ENCODE results near the gene JOSD1. TPM values are rescaled to one million over a fixed set of nuclear protein-coding genes. Genes with fewer than 3 reads are reported as not detected.

The JOSD1 gene
- total and polyA plus RNA-seq, 2 donors (not counting 1 experiment from before 2014, with no cell fraction given): 40.5 to 59.1 TPM

DNA sequence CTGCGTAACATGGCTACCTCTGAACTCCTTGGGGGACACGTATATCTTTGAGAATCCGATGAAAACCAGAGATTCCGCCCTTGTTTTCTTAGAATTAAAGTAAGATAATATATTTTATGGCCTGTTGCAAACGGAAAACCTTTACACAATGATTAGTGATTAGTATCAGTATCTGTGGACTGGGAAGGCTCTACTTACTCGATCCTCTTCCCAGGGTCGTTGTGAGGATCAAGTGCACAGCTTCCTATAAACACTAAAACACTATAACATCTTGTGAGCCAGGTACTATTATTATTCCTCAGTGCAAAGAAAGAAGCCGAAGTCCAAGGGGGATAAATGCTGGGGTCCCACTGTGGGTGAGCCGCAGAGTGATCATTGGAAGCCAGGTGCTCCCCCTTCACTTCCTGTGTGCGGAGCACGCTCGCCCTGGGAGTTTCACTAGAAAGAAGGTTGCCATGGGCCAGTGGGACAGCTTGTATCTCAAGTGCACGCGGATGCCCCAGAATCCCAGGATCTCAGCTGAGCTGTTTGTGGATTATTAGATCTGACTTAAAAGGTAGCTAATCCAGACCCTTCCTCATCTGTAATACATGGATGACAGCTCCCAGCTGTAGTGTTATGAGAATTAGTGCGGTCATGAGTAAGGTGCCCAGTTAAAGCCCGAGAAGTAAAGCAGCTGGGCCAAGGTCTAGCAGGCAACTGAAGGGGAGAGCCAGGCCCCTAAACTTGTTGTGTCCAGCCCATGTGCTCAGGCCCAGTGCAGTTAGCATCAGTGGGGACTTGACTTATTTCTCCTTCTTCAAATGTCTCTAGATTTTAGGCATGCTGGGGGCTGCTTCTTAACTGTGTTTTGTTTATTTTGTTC, 43.5 kb downstream of the JOSD1 start:
- no peaks in the 10 kb centered on the region for H4K20me1 ChIP-seq (ENCODE audit: control insufficient read depth, extremely low read depth, insufficient read depth, low read length)
- TF ChIP-seq, protein P1, sequence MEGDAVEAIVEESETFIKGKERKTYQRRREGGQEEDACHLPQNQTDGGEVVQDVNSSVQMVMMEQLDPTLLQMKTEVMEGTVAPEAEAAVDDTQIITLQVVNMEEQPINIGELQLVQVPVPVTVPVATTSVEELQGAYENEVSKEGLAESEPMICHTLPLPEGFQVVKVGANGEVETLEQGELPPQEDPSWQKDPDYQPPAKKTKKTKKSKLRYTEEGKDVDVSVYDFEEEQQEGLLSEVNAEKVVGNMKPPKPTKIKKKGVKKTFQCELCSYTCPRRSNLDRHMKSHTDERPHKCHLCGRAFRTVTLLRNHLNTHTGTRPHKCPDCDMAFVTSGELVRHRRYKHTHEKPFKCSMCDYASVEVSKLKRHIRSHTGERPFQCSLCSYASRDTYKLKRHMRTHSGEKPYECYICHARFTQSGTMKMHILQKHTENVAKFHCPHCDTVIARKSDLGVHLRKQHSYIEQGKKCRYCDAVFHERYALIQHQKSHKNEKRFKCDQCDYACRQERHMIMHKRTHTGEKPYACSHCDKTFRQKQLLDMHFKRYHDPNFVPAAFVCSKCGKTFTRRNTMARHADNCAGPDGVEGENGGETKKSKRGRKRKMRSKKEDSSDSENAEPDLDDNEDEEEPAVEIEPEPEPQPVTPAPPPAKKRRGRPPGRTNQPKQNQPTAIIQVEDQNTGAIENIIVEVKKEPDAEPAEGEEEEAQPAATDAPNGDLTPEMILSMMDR (conservative IDR thresholded peaks at IDR 0.05 in 1 of 2, IDR thresholded peaks at IDR 0.05 in 1 of 2; ENCODE audit: low read depth in 1 of 2, low read length in 2 of 2): no peak
- no peak for TF ChIP-seq EZH2 (IDR thresholded peaks at IDR 0.05; ENCODE audit: low read length, missing control alignments)
- peak overlapping the region; percentile 95 for H2AFZ ChIP-seq (ENCODE audit: low read length)
- peak; percentile 20 to 56 for DNase-seq (ENCODE audit: low read depth in 2 of 2)
- H3K27ac ChIP-seq (ENCODE audit: insufficient read depth, low read length): peak overlapping the region; percentile 99
- H3K9ac ChIP-seq (ENCODE audit: insufficient read depth, low read length): peak overlapping the region; percentile 93
- H3K36me3 ChIP-seq (ENCODE audit: control insufficient read depth, insufficient read depth, low read length): no peaks in the 10 kb centered on the region
- H3K79me2 ChIP-seq (ENCODE audit: control insufficient read depth, insufficient read depth, low read length): peaks cover 7% of the 10 kb centered on the region
- peak overlapping the region; percentile 88 for H3K4me2 ChIP-seq (ENCODE audit: extremely low read depth, insufficient read depth, low read length)
- no peaks in the 10 kb centered on the region for H3K27me3 ChIP-seq (ENCODE audit: control insufficient read depth, insufficient read depth, low read length)
- peaks cover 2% of the 10 kb centered on the region for H3K4me1 ChIP-seq (ENCODE audit: control insufficient read depth, extremely low read depth, insufficient read depth, low read length)
- peak overlapping the region; percentile 83 to 99 (median 91) for H3K4me3 ChIP-seq (replicated peaks in 1 of 4; ENCODE audit: control extremely low read depth in 1 of 4, insufficient read depth in 1 of 4, low read depth in 3 of 4, low read length in 4 of 4)
- H3K9me3 ChIP-seq (ENCODE audit: control insufficient read depth, insufficient read depth, low read depth, low read length): no peaks in the 10 kb centered on the region

DNA sequence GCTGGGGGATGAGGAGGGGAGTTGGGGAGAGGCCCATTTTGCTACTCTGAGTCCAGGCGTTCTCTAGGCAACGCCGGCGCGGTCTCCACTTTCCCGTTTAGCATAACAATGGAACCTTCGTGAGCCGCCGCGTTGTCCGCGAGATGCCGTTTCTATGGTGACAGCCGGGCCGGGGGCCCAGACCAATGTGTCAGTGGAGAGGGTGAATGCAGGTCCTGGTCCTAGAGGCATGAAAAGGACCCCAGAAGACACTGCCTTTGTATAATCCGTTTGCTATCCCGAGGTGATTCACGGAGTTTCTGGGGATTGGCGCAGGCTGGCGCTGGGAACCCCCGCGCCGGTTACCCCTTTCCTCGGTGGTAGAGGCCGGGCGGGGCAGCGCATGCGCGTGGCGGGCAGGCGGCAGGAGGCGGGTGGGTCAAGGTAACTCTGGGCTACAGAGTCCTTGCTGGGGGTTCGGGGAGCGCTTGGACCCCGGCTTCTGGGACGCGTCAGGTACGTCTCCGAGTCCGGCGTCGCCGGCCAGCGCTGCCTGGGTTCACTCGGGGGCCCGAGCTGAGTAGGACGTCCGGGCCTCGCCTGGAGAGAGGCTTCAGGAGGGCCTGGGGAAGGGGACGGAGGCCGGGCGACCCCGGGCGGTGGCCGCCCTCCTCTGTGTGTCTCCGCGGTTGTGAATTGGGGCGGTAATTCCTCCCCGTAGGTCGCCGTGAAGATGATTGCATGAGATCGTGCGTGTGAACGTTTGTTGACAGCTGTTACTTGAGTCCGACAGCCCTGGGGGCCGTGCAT, 44.3 kb downstream of the JOSD1 start, which contains the start of the genes CBY1 and FAM227A:
Gene CBY1, plus strand, starts transcription at position 383 of the 789 bp plus-strand sequence. CDS start 11,417 bp downstream, outside the sequence.
Gene FAM227A, minus strand, starts transcription at position 137 of the 789 bp plus-strand sequence. CDS start 6,224 bp downstream, outside the sequence.
- Histone ChIP-seq H3K27ac (ENCODE audit: insufficient read depth, low read length) (peak within 1 kb of the TSS; percentile 99), H3K4me3 (replicated peaks in 1 of 4; ENCODE audit: control extremely low read depth in 1 of 4, insufficient read depth in 1 of 4, low read depth in 3 of 4, low read length in 4 of 4) (peak within 1 kb of the TSS; percentile 83 to 99 (median 91)), H4K20me1 (ENCODE audit: control insufficient read depth, extremely low read depth, insufficient read depth, low read length) (no peaks in the 10 kb centered on the region), H3K9me3 (ENCODE audit: control insufficient read depth, insufficient read depth, low read depth, low read length) (no peaks in the 10 kb centered on the region), H2AFZ (ENCODE audit: low read length) (peak within 1 kb of the TSS; percentile 95), H3K27me3 (ENCODE audit: control insufficient read depth, insufficient read depth, low read length) (no peaks in the 10 kb centered on the region), H3K79me2 (ENCODE audit: control insufficient read depth, insufficient read depth, low read length) (peaks cover 7% of the 10 kb centered on the region), H3K36me3 (ENCODE audit: control insufficient read depth, insufficient read depth, low read length) (no peaks in the 10 kb centered on the region), H3K4me1 (ENCODE audit: control insufficient read depth, extremely low read depth, insufficient read depth, low read length) (peaks cover 2% of the 10 kb centered on the region), H3K9ac (ENCODE audit: insufficient read depth, low read length) (peak within 1 kb of the TSS; percentile 93), H3K4me2 (ENCODE audit: extremely low read depth, insufficient read depth, low read length) (peak within 1 kb of the TSS; percentile 88)
- peak; percentile 83 to 86 for DNase-seq (ENCODE audit: low read depth in 2 of 2)
- TF ChIP-seq, protein P1 (conservative IDR thresholded peaks at IDR 0.05 in 1 of 2, IDR thresholded peaks at IDR 0.05 in 1 of 2; ENCODE audit: low read depth in 1 of 2, low read length in 2 of 2): no peak
- no peak for TF ChIP-seq EZH2 (IDR thresholded peaks at IDR 0.05; ENCODE audit: low read length, missing control alignments)
